ENCODE data around the gene COG8.

COG8 gene

DNA sequence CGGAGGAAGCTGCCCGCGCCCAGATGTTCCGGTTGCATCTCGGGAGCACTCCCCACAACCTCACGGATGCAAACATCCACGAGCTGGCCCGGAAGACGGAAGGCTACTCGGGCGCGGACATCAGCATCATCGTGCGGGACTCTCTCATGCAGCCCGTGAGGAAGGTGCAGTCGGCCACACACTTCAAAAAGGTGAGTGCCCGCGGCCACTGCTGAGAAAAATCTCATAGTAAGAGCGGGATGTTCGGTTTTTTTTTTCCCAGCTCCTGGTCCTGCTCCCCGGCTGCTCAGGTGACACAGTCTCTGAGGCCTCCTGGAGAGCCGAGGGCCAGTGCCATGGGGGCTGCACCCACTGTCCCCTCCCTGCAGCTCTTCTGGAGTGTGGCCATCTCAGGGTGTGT is 18.3 kb downstream of the COG8 start:
- H3K4me3 ChIP-seq (ENCODE audit: low read length): no peak overlapping the region
- H3K36me3 ChIP-seq (ENCODE audit: control insufficient read depth, low read length): peaks cover 92% of the 10 kb centered on the region
- H3K4me2 ChIP-seq (ENCODE audit: low read length): no peak overlapping the region
- no peaks in the 10 kb centered on the region for H3K27me3 ChIP-seq (ENCODE audit: control insufficient read depth, low read length)
- no peak overlapping the region for H3K27ac ChIP-seq (ENCODE audit: low read depth, low read length)
- H3K4me1 ChIP-seq (ENCODE audit: control insufficient read depth, low read length): peaks cover 15% of the 10 kb centered on the region
- 0 out of 2 replicates have a peak, but pooled peaks cover 2% of the 10 kb centered on the region for H3F3A ChIP-seq (ENCODE audit: control insufficient read depth, insufficient read depth)
- TF ChIP-seq CTCF (IDR thresholded peaks at IDR 0.05; ENCODE audit: low read depth, low read length, poor library complexity, severe bottlenecking) (no peak), EZH2phosphoT487 (IDR thresholded peaks at IDR 0.05; ENCODE audit: borderline replicate concordance, low read length) (no peak)
- peaks cover 71% of the 10 kb centered on the region for H3K79me2 ChIP-seq (ENCODE audit: control insufficient read depth, low read length)
- H4K20me1 ChIP-seq (ENCODE audit: control insufficient read depth, insufficient read depth, low read depth, low read length): peaks cover 17% of the 10 kb centered on the region; the same call in 1 of the 2 replicates
- H3K9me2 ChIP-seq (replicated peaks; ENCODE audit: control insufficient read depth, low read length): no peaks in the 10 kb centered on the region
- H3K9me3 ChIP-seq (ENCODE audit: control insufficient read depth, insufficient read depth, low read length): no peaks in the 10 kb centered on the region

GRCh38 chr16:69320740-69321073 is 18.7 kb downstream of the COG8 start:
- Histone ChIP-seq H3K27ac (ENCODE audit: low read depth, low read length) (no peak overlapping the region), H3K4me2 (ENCODE audit: low read length) (no peak overlapping the region), H3K4me1 (ENCODE audit: control insufficient read depth, low read length) (peaks cover 11% of the 10 kb centered on the region), H3K9me3 (ENCODE audit: control insufficient read depth, insufficient read depth, low read length) (no peaks in the 10 kb centered on the region), H3K27me3 (ENCODE audit: control insufficient read depth, low read length) (no peaks in the 10 kb centered on the region), H3F3A (ENCODE audit: control insufficient read depth, insufficient read depth) (no peaks in the 10 kb centered on the region), H3K4me3 (ENCODE audit: low read length) (no peak overlapping the region), H3K9me2 (replicated peaks; ENCODE audit: control insufficient read depth, low read length) (no peaks in the 10 kb centered on the region), H3K79me2 (ENCODE audit: control insufficient read depth, low read length) (peaks cover 71% of the 10 kb centered on the region), H4K20me1 (ENCODE audit: control insufficient read depth, insufficient read depth, low read depth, low read length) (peaks cover 13% of the 10 kb centered on the region; the same call in 1 of the 2 replicates), H3K36me3 (ENCODE audit: control insufficient read depth, low read length) (peaks cover 92% of the 10 kb centered on the region)
- no peak for TF ChIP-seq CTCF (IDR thresholded peaks at IDR 0.05; ENCODE audit: low read depth, low read length, poor library complexity, severe bottlenecking)
- TF ChIP-seq EZH2phosphoT487 (IDR thresholded peaks at IDR 0.05; ENCODE audit: borderline replicate concordance, low read length): no peak

- H3K27me3 ChIP-seq (ENCODE audit: control insufficient read depth, low read length): no peaks in the 10 kb centered on the region
- H3K9me3 ChIP-seq (ENCODE audit: control insufficient read depth, insufficient read depth, low read length): no peaks in the 10 kb centered on the region
- H3K27ac ChIP-seq (ENCODE audit: low read depth, low read length): no peak overlapping the region
- H3K4me1 ChIP-seq (ENCODE audit: control insufficient read depth, low read length): peaks cover 10% of the 10 kb centered on the region; the same call in 1 of the 2 replicates
- no peaks in the 10 kb centered on the region for H3F3A ChIP-seq (ENCODE audit: control insufficient read depth, insufficient read depth)
- peaks cover 93% of the 10 kb centered on the region for H3K36me3 ChIP-seq (ENCODE audit: control insufficient read depth, low read length)
- no peak overlapping the region for H3K4me2 ChIP-seq (ENCODE audit: low read length)
- H3K4me3 ChIP-seq (ENCODE audit: low read length): no peak overlapping the region
- peaks cover 70% of the 10 kb centered on the region for H3K79me2 ChIP-seq (ENCODE audit: control insufficient read depth, low read length)
- H4K20me1 ChIP-seq (ENCODE audit: control insufficient read depth, insufficient read depth, low read depth, low read length): peaks cover 13% of the 10 kb centered on the region; the same call in 1 of the 2 replicates
- no peak for TF ChIP-seq EZH2phosphoT487 (IDR thresholded peaks at IDR 0.05; ENCODE audit: borderline replicate concordance, low read length)
- TF ChIP-seq CTCF (IDR thresholded peaks at IDR 0.05; ENCODE audit: low read depth, low read length, poor library complexity, severe bottlenecking): no peak
- H3K9me2 ChIP-seq (replicated peaks; ENCODE audit: control insufficient read depth, low read length): no peaks in the 10 kb centered on the region
These were observed 19.3 kb downstream of the COG8 start for GRCh38 chr16:69319826-69320739.

Data from DOHH2 (cell line).